Lung (tissue), 12 donors: Measurements from ENCODE around the gene CKLF. TPM values are rescaled to one million over a fixed set of nuclear protein-coding genes. Genes with fewer than 3 reads are reported as not detected.

Experiments
- ATAC-seq: fragments of 200-7000 bp; cut with Tn5 transposase; one replicate; pipeline ENCODE4 v1.9.1; 2020; ENCODE audit warnings: moderate number of reproducible peaks; ENCODE audit not compliant: insufficient read depth, low FRiP score
- DNase-seq, 3 donors: peaks; one replicate each; pipeline ENCODE4 v3.0.0-alpha.2; 2013 to 2017
- H3K27ac ChIP-seq, 2 donors: one replicate each; pipeline ENCODE4 v1.5.1; 2013; ENCODE audit warnings: mild to moderate bottlenecking in 2 of 2, moderate library complexity in 2 of 2, control low read depth in 1 of 2, inconsistent platforms in 1 of 2, low read depth in 1 of 2, low read length in 1 of 2
- H3K27me3 ChIP-seq, 3 donors: one replicate each; pipeline ENCODE4 v1.5.1; 2013; ENCODE audit warnings: low read length in 2 of 3; ENCODE audit not compliant: control insufficient read depth in 3 of 3, insufficient read depth in 3 of 3
- H3K36me3 ChIP-seq, 4 donors: one replicate each; pipeline ENCODE4 v1.5.1; 2013; ENCODE audit warnings: low read length in 4 of 4, mild to moderate bottlenecking in 1 of 4, moderate library complexity in 1 of 4; ENCODE audit not compliant: control insufficient read depth in 4 of 4, insufficient read depth in 4 of 4
- H3K4me1 ChIP-seq, 5 donors: one replicate each; pipeline ENCODE4 v1.5.1; 2013; ENCODE audit warnings: low read length in 5 of 5, mild to moderate bottlenecking in 2 of 5, moderate library complexity in 1 of 5; ENCODE audit not compliant: control insufficient read depth in 5 of 5, insufficient read depth in 5 of 5
- H3K4me3 ChIP-seq: one replicate; pipeline ENCODE4 v1.5.1; 2013; ENCODE audit warnings: mild to moderate bottlenecking, control low read depth, moderate library complexity
- H3K9ac ChIP-seq, 2 donors: one replicate each; pipeline ENCODE4 v1.5.1; 2013; ENCODE audit warnings: low read length in 2 of 2, control low read depth in 1 of 2; ENCODE audit not compliant: insufficient read depth in 1 of 2
- H3K9me3 ChIP-seq, 4 donors: one replicate each; pipeline ENCODE4 v1.5.1; 2013; ENCODE audit warnings: low read length in 3 of 4, mild to moderate bottlenecking in 1 of 4, moderate library complexity in 1 of 4; ENCODE audit not compliant: control insufficient read depth in 4 of 4, insufficient read depth in 3 of 4
- CTCF ChIP-seq: IDR thresholded peaks from 2 replicates; pipeline ENCODE4 v1.5.1; 2012; ENCODE audit warnings: mild to moderate bottlenecking; ENCODE audit errors: control extremely low read depth, extremely low read depth
- WGBS, 2 donors: extraction: QIAGEN DNeasy Blood & Tissue Kit; methylation state at CpG; one replicate each; pipeline ENCODE4 v1.1.7; 2013; 5-methylcytosine and 5-hydroxymethylcytosine counted together
- polyA plus RNA-seq, 2 donors: library from polyadenylated mRNA; stranded (reverse); fragments of 200-250 nt; gene quantifications; one replicate each; pipeline ENCODE4 v1.2.1, GENCODE V29; 2013
- total RNA-seq, 2 donors: library from RNA; depleted of rRNA in 1 of 2; stranded (reverse); fragments of >200 nt in 1 of 2; gene quantifications; one replicate each; pipeline ENCODE4 v1.2.1, GENCODE V29; 2014 to 2021
- donor health status: control.
- donor health status: control.
- donor health status: Bipolar disorder and iron deficiency.
- donor health status: healthy.
- donor health status: DM: yes; HTN: yes; CAD: no.

Gene CKLF
- total and polyA plus RNA-seq, 4 donors: 43.1 to 133 (median 46.2) TPM

- Histone ChIP-seq H3K27me3 (no peaks in the 10 kb centered on the region), H3K9me3 (no peaks in the 10 kb centered on the region), H3K4me3 (no peak overlapping the region), H3K36me3 (peaks cover 2 to 24% (median 14%) of the 10 kb centered on the region in 4 donors), H3K9ac (no peak overlapping the region), H3K27ac (no peak overlapping the region), H3K4me1 (peaks cover 0 to 7% (median 0%) of the 10 kb centered on the region in 5 donors)
- no peak for DNase-seq
- no peak for TF ChIP-seq CTCF
- WGBS, 2 donors: 92% methylated on average over 2 of the region's 2 CpGs
- ATAC-seq: no peak
These were observed 15.1 kb upstream of the CKLF start for GRCh38 chr16:66537236-66537635.

GRCh38 chr16:66538910-66539309, 13.5 kb upstream of the CKLF start:
- Histone ChIP-seq H3K4me1 (peaks cover 0 to 7% (median 0%) of the 10 kb centered on the region in 5 donors), H3K9ac (no peak overlapping the region), H3K36me3 (peaks cover 2 to 23% (median 16%) of the 10 kb centered on the region in 4 donors), H3K9me3 (no peaks in the 10 kb centered on the region), H3K27me3 (no peaks in the 10 kb centered on the region), H3K27ac (no peak overlapping the region), H3K4me3 (no peak overlapping the region)
- ATAC-seq (no peak), DNase-seq (no peak)
- no peak for TF ChIP-seq CTCF
- WGBS, 2 donors: 71 to 93% methylated on average over 5 of the region's 5 CpGs

- H3K4me3 ChIP-seq: no peak overlapping the region
- WGBS, 2 donors: 53 to 72% methylated on average over 3 of the region's 3 CpGs
- peaks cover 0 to 2% (median 0%) of the 10 kb centered on the region in 5 donors for H3K4me1 ChIP-seq
- no peaks in the 10 kb centered on the region for H3K27me3 ChIP-seq
- no peak for TF ChIP-seq CTCF
- no peak overlapping the region for H3K9ac ChIP-seq
- H3K27ac ChIP-seq: no peak overlapping the region
- no peak for ATAC-seq
- peaks cover 2 to 23% (median 17%) of the 10 kb centered on the region in 4 donors for H3K36me3 ChIP-seq
- DNase-seq: no peak
- no peaks in the 10 kb centered on the region for H3K9me3 ChIP-seq
These were observed 12.5 kb upstream of the CKLF start for GRCh38 chr16:66539623-66540469.
